Fibroblast of lung (primary cell): ENCODE results near the gene PUM2. TPM values are rescaled to one million over a fixed set of nuclear protein-coding genes. Genes with fewer than 3 reads are reported as not detected.
A peak's percentile ranks its signal among the peaks of the same experiment; 100 is the strongest.
"Not testable (repeated sequence)": the region's sequence is repeated elsewhere in the genome, so short reads cannot be mapped to it uniquely, and the experiment has no call there.

Experiments
- DNase-seq, 2 donors: peaks; one replicate each; pipeline versions ENCODE4 v3.0.0 to v3.0.0-alpha.2; 2010; ENCODE audit warnings: low read depth in 2 of 2
- H2AFZ ChIP-seq: 2 replicates; pipeline ENCODE4 v1.5.1; 2012; ENCODE audit warnings: low read length, control low read depth, inconsistent platforms
- H3K27ac ChIP-seq: 2 replicates; pipeline ENCODE4 v1.5.1; 2011; ENCODE audit warnings: low read length, control low read depth; ENCODE audit not compliant: insufficient read depth
- H3K27me3 ChIP-seq: 2 replicates; pipeline ENCODE4 v1.5.1; 2011; ENCODE audit warnings: mild to moderate bottlenecking, low read length; ENCODE audit not compliant: control insufficient read depth, insufficient read depth
- H3K36me3 ChIP-seq: 2 replicates; pipeline ENCODE4 v1.5.1; 2011; ENCODE audit warnings: low read length; ENCODE audit not compliant: control insufficient read depth, insufficient read depth
- H3K4me1 ChIP-seq: 2 replicates; pipeline ENCODE4 v1.5.1; 2011; ENCODE audit warnings: low read length; ENCODE audit not compliant: control insufficient read depth, insufficient read depth; ENCODE audit errors: extremely low read depth
- H3K4me2 ChIP-seq: 2 replicates; pipeline ENCODE4 v1.5.1; 2011; ENCODE audit warnings: low read length, control low read depth; ENCODE audit not compliant: insufficient read depth; ENCODE audit errors: extremely low read depth
- H3K4me3 ChIP-seq, 4 experiments: fragments of 200-600 bp in 1 of 4; sonication (generic) in 1 of 4; replicated peaks in 1 of 4; 2 replicates each; pipeline ENCODE4 v1.5.1; 2011 to 2016; ENCODE audit warnings: low read length in 4 of 4, low read depth in 3 of 4, mild to moderate bottlenecking in 3 of 4, control low read depth in 2 of 4, inconsistent platforms in 1 of 4, mixed read lengths in 1 of 4; ENCODE audit not compliant: insufficient read depth in 1 of 4; ENCODE audit errors: control extremely low read depth in 1 of 4
- H3K79me2 ChIP-seq: 2 replicates; pipeline ENCODE4 v1.5.1; 2012; ENCODE audit warnings: mild to moderate bottlenecking, low read length, inconsistent platforms; ENCODE audit not compliant: control insufficient read depth, insufficient read depth
- H3K9ac ChIP-seq: 2 replicates; pipeline ENCODE4 v1.5.1; 2011; ENCODE audit warnings: mild to moderate bottlenecking, low read length, control low read depth; ENCODE audit not compliant: insufficient read depth
- H3K9me3 ChIP-seq: 2 replicates; pipeline ENCODE4 v1.5.1; 2012; ENCODE audit warnings: low read depth, low read length; ENCODE audit not compliant: control insufficient read depth, insufficient read depth
- H4K20me1 ChIP-seq: 2 replicates; pipeline ENCODE4 v1.5.1; 2011; ENCODE audit warnings: low read length; ENCODE audit not compliant: control insufficient read depth, insufficient read depth; ENCODE audit errors: extremely low read depth
- EZH2 ChIP-seq: IDR thresholded peaks from 2 replicates; pipeline ENCODE4 v1.5.1; 2012; ENCODE audit warnings: low read length, control low read depth, mild to moderate bottlenecking; ENCODE audit errors: missing control alignments
- polyA plus RNA-seq, 2 donors: library from polyadenylated mRNA; depleted of rRNA in 1 of 2; stranded (reverse) in 1 of 2; unstranded in 1 of 2; fragments of >200 nt; gene quantifications; 2 replicates each; pipeline ENCODE4 v1.2.1, GENCODE V29; 2011 to 2012; ENCODE audit warnings: missing spikeins in 1 of 2
- total RNA-seq: library from RNA; depleted of rRNA; stranded (reverse); fragments of >200 nt; gene quantifications from 2 replicates; pipeline ENCODE4 v1.2.1, GENCODE V29; 2014
- TF ChIP-seq, protein P1 (sequence below), 2 donors: IDR thresholded peaks in 1 of 2; conservative IDR thresholded peaks in 1 of 2; 1 replicate in 1 of 2; 2 replicates in 1 of 2; pipeline ENCODE4 v1.5.1; 2011 to 2012; ENCODE audit warnings: low read length in 2 of 2, control low read depth in 1 of 2, inconsistent platforms in 1 of 2, low read depth in 1 of 2, mild to moderate bottlenecking in 1 of 2

Gene PUM2
- total and polyA plus RNA-seq, 2 donors (not counting 1 experiment from before 2014, with no cell fraction given): 48.2 to 54.2 TPM

DNA sequence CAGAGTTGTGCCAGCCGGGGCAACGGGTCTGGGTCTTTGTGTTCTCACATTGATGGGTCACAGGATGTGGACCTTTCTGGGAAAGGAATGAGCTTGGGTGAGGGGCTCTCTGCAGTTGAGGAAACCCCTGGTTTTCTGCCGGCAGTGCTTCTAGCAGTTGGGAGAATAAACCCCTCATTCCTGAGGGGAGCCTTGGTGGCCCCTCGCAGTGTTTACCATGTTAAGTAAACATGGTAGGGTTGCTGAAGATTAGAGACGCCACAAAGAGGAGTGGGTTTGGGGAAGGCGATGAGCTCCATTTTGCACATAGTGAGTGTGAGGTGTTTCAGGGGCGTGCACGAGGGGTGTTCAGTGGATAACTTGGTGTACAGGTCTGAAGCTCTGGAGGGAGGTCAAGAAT lies 27.7 kb upstream of the PUM2 start:
- no peaks in the 10 kb centered on the region for H3K27me3 ChIP-seq
- no peak overlapping the region for H3K27ac ChIP-seq
- H3K4me2 ChIP-seq: no peak overlapping the region
- H3K4me3 ChIP-seq: no peak overlapping the region
- no peak for DNase-seq
- no peaks in the 10 kb centered on the region for H3K4me1 ChIP-seq
- no peaks in the 10 kb centered on the region for H3K9me3 ChIP-seq
- no peaks in the 10 kb centered on the region for H4K20me1 ChIP-seq
- H3K9ac ChIP-seq: no peak overlapping the region
- H2AFZ ChIP-seq: no peak overlapping the region
- H3K36me3 ChIP-seq: no peaks in the 10 kb centered on the region
- H3K79me2 ChIP-seq: no peaks in the 10 kb centered on the region
- TF ChIP-seq, protein P1, sequence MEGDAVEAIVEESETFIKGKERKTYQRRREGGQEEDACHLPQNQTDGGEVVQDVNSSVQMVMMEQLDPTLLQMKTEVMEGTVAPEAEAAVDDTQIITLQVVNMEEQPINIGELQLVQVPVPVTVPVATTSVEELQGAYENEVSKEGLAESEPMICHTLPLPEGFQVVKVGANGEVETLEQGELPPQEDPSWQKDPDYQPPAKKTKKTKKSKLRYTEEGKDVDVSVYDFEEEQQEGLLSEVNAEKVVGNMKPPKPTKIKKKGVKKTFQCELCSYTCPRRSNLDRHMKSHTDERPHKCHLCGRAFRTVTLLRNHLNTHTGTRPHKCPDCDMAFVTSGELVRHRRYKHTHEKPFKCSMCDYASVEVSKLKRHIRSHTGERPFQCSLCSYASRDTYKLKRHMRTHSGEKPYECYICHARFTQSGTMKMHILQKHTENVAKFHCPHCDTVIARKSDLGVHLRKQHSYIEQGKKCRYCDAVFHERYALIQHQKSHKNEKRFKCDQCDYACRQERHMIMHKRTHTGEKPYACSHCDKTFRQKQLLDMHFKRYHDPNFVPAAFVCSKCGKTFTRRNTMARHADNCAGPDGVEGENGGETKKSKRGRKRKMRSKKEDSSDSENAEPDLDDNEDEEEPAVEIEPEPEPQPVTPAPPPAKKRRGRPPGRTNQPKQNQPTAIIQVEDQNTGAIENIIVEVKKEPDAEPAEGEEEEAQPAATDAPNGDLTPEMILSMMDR (conservative IDR thresholded peaks at IDR 0.05 in 1 of 2, IDR thresholded peaks at IDR 0.05 in 1 of 2; ENCODE audit: low read depth in 1 of 2, low read length in 2 of 2): no peak
- TF ChIP-seq EZH2: no peak

DNA sequence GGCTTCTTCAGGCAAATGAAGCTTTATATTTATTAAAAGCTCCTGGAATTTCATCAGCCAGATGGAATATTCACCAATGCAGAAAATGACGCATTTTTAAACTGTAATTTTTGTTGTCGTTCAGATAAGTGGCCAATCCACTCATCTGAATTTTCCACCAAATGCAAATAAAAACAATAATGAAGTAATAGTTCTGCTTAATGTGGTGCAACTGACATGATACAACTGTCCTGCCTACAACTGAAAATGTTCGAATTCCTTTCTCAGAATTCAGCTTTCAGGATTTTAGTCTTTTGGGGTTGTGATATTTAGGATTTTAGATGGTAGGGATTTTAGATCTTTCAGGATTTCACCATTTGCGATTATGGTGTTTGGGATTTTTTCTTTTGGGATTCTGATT lies 27.1 kb upstream of the PUM2 start:
- Histone ChIP-seq H3K27ac (no peak overlapping the region), H3K36me3 (no peaks in the 10 kb centered on the region), H2AFZ (no peak overlapping the region), H3K79me2 (no peaks in the 10 kb centered on the region), H3K4me1 (no peaks in the 10 kb centered on the region), H4K20me1 (no peaks in the 10 kb centered on the region), H3K4me2 (no peak overlapping the region), H3K27me3 (no peaks in the 10 kb centered on the region), H3K9me3 (no peaks in the 10 kb centered on the region), H3K9ac (no peak overlapping the region), H3K4me3 (no peak overlapping the region)
- TF ChIP-seq, protein P1 (conservative IDR thresholded peaks at IDR 0.05 in 1 of 2, IDR thresholded peaks at IDR 0.05 in 1 of 2; ENCODE audit: low read depth in 1 of 2, low read length in 2 of 2): no peak
- TF ChIP-seq EZH2: no peak
- DNase-seq: peak in 1 of 2 donors; percentile 84

DNA sequence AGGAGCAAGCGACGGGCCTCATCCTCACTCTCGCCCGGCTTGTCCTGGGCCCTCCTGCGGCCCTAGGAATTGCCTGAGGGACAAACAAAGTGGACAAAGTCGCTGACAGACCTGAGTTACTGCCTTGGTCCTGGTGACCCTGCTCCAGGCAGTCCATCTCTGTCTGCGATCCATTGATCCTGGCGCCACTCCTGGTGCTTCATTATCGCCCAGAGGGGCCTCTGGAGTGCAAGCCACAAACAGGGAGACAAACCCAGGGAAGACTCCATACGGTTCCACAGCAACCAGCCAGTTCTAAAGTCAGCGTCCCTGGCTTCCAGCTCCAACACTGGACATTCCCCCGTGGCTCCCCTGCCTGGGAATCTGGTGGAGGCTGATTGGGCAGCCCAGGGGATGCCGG lies 24.3 kb upstream of the PUM2 start:
- not testable (repeated sequence) for H3K36me3 ChIP-seq, H3K27ac ChIP-seq, H4K20me1 ChIP-seq, DNase-seq, H3K79me2 ChIP-seq, H3K4me1 ChIP-seq, H3K4me3 ChIP-seq, H2AFZ ChIP-seq, H3K4me2 ChIP-seq, H3K27me3 ChIP-seq, H3K9ac ChIP-seq, H3K9me3 ChIP-seq
